ENCODE measurements around the gene EPN2. TPM values are rescaled to one million over a fixed set of nuclear protein-coding genes. Genes with fewer than 3 reads are reported as not detected.

The EPN2 gene
- total and polyA plus RNA-seq, 4 donors: 5.6 to 23.8 (median 12.2) TPM

- Histone ChIP-seq H3K9ac (ENCODE audit: low read depth in 1 of 2, low read length in 2 of 2) (no peak overlapping the region), H3K36me3 (ENCODE audit: control insufficient read depth in 4 of 4, insufficient read depth in 3 of 4, low read depth in 1 of 4, low read length in 3 of 4) (no peaks in the 10 kb centered on the region), H3K27ac (ENCODE audit: low read depth in 1 of 2, low read length in 2 of 2) (no peak overlapping the region), H3K9me3 (ENCODE audit: control insufficient read depth in 4 of 4, low read length in 3 of 4) (no peaks in the 10 kb centered on the region), H3K4me1 (ENCODE audit: control insufficient read depth in 4 of 4, insufficient read depth in 4 of 4, low read length in 3 of 4) (peaks cover 0 to 2% (median 0%) of the 10 kb centered on the region in 4 donors), H3K4me3 (ENCODE audit: low read depth in 1 of 3, low read length in 3 of 3) (no peak overlapping the region), H3K27me3 (ENCODE audit: control insufficient read depth in 4 of 4, insufficient read depth in 4 of 4, low read length in 3 of 4) (no peaks in the 10 kb centered on the region)
- WGBS: 94% methylated on average over 4 of the region's 4 CpGs
- TF ChIP-seq JUND (IDR thresholded peaks at IDR 0.05) (no peak), FOXA1 (IDR thresholded peaks at IDR 0.05) (no peak), HNF4A (conservative IDR thresholded peaks at IDR 0.05) (no peak), CTCF (IDR thresholded peaks at IDR 0.05; ENCODE audit: low read depth, low read length, missing input control) (no peak)
- no peak for DNase-seq (ENCODE audit: low spot score)
Observed at GRCh38 chr17:19299214-19299747, 62.1 kb downstream of the EPN2 start.

GRCh38 chr17:19299866-19300265, 62.7 kb downstream of the EPN2 start:
- Histone ChIP-seq H3K9ac (ENCODE audit: low read depth in 1 of 2, low read length in 2 of 2) (no peak overlapping the region), H3K9me3 (ENCODE audit: control insufficient read depth in 4 of 4, low read length in 3 of 4) (no peaks in the 10 kb centered on the region), H3K4me1 (ENCODE audit: control insufficient read depth in 4 of 4, insufficient read depth in 4 of 4, low read length in 3 of 4) (peaks cover 0 to 8% (median 0%) of the 10 kb centered on the region in 4 donors), H3K27me3 (ENCODE audit: control insufficient read depth in 4 of 4, insufficient read depth in 4 of 4, low read length in 3 of 4) (no peaks in the 10 kb centered on the region), H3K36me3 (ENCODE audit: control insufficient read depth in 4 of 4, insufficient read depth in 3 of 4, low read depth in 1 of 4, low read length in 3 of 4) (no peaks in the 10 kb centered on the region), H3K27ac (ENCODE audit: low read depth in 1 of 2, low read length in 2 of 2) (no peak overlapping the region), H3K4me3 (ENCODE audit: low read depth in 1 of 3, low read length in 3 of 3) (no peak overlapping the region)
- TF ChIP-seq ZBTB33 (IDR thresholded peaks at IDR 0.05): no peak
- no peak for TF ChIP-seq HNF4G (IDR thresholded peaks at IDR 0.05)
- TF ChIP-seq RXRA (IDR thresholded peaks at IDR 0.05): no peak
- TF ChIP-seq YY1 (IDR thresholded peaks at IDR 0.05): no peak
- TF ChIP-seq FOXA2 (IDR thresholded peaks at IDR 0.05): no peak
- TF ChIP-seq CTCF (IDR thresholded peaks at IDR 0.05; ENCODE audit: low read depth, low read length, missing input control): no peak
- 97% methylated on average over 7 of the region's 7 CpGs for WGBS
- DNase-seq (ENCODE audit: low spot score): no peak

- Histone ChIP-seq H3K27me3 (ENCODE audit: control insufficient read depth in 4 of 4, insufficient read depth in 4 of 4, low read length in 3 of 4) (no peaks in the 10 kb centered on the region), H3K36me3 (ENCODE audit: control insufficient read depth in 4 of 4, insufficient read depth in 3 of 4, low read depth in 1 of 4, low read length in 3 of 4) (peaks cover 0 to 2% (median 0%) of the 10 kb centered on the region in 4 donors), H3K9ac (ENCODE audit: low read depth in 1 of 2, low read length in 2 of 2) (no peak overlapping the region), H3K27ac (ENCODE audit: low read depth in 1 of 2, low read length in 2 of 2) (no peak overlapping the region), H3K9me3 (ENCODE audit: control insufficient read depth in 4 of 4, low read length in 3 of 4) (no peaks in the 10 kb centered on the region), H3K4me3 (ENCODE audit: low read depth in 1 of 3, low read length in 3 of 3) (no peak overlapping the region), H3K4me1 (ENCODE audit: control insufficient read depth in 4 of 4, insufficient read depth in 4 of 4, low read length in 3 of 4) (peaks cover 0 to 8% (median 0%) of the 10 kb centered on the region in 4 donors)
- no peak for DNase-seq (ENCODE audit: low spot score)
- TF ChIP-seq ATF3 (IDR thresholded peaks at IDR 0.05) (no peak), RAD21 (IDR thresholded peaks at IDR 0.05) (no peak), FOXA2 (IDR thresholded peaks at IDR 0.05) (no peak), RXRA (IDR thresholded peaks at IDR 0.05) (no peak), YY1 (IDR thresholded peaks at IDR 0.05) (no peak), ZBTB33 (IDR thresholded peaks at IDR 0.05) (no peak), MAX (IDR thresholded peaks at IDR 0.05) (no peak), EGR1 (IDR thresholded peaks at IDR 0.05; ENCODE audit: low read depth in 2 of 2) (no peak), CTCF (IDR thresholded peaks at IDR 0.05; ENCODE audit: low read depth, low read length, missing input control) (no peak)
- 80% methylated on average over 5 of the region's 5 CpGs for WGBS
Observed at GRCh38 chr17:19301274-19301951, 64.2 kb downstream of the EPN2 start.

All from liver (tissue), 9 donors.